ENCODE results near the gene CREBBP.

CREBBP gene

GRCh38 chr16:3785413-3785812 lies 95.1 kb downstream of the CREBBP start:
- Histone ChIP-seq H3K4me1 (ENCODE audit: control insufficient read depth in 1 of 2, insufficient read depth in 2 of 2, low read length in 2 of 2) (no peaks in the 10 kb centered on the region), H2BK5ac (ENCODE audit: low read depth, low read length, poor library complexity) (no peak overlapping the region), H3K27ac (ENCODE audit: low read depth, low read length) (no peak overlapping the region), H2BK120ac (ENCODE audit: insufficient read depth, low read length, poor library complexity) (no peak overlapping the region), H2AK5ac (ENCODE audit: low read length) (no peak overlapping the region), H3K9ac (ENCODE audit: low read length) (no peak overlapping the region), H3K4me3 (ENCODE audit: low read depth, low read length) (no peak overlapping the region), H4K91ac (ENCODE audit: low read depth, low read length) (no peak overlapping the region), H3K9me3 (ENCODE audit: insufficient read depth, low read depth, low read length) (no peaks in the 10 kb centered on the region), H2AFZ (ENCODE audit: insufficient read depth, low read length, poor library complexity) (no peak overlapping the region), H4K8ac (ENCODE audit: low read depth, low read length) (no peak overlapping the region), H3K14ac (ENCODE audit: low read length) (no peak overlapping the region), H3K79me1 (ENCODE audit: low read length) (no peaks in the 10 kb centered on the region), H3K79me2 (ENCODE audit: control insufficient read depth, insufficient read depth, low read length, poor library complexity) (no peaks in the 10 kb centered on the region), H3K4ac (ENCODE audit: low read depth, low read length) (no peak overlapping the region), H3K18ac (ENCODE audit: low read length) (no peak overlapping the region), H3K36me3 (ENCODE audit: control insufficient read depth in 1 of 2, insufficient read depth in 2 of 2, low read length in 2 of 2) (peaks cover 21 to 41% of the 10 kb centered on the region in 2 experiments), H3K27me3 (ENCODE audit: insufficient read depth, low read length) (no peaks in the 10 kb centered on the region), H3K4me2 (ENCODE audit: low read length) (no peak overlapping the region), H4K12ac (ENCODE audit: low read depth, low read length) (no peak overlapping the region), H2BK12ac (ENCODE audit: low read length) (no peak overlapping the region), H3K23ac (ENCODE audit: low read length) (no peak overlapping the region)
- DNase-seq: no peak
- WGBS (ENCODE audit: extremely low coverage, insufficient coverage, insufficient read length): no CpG with 5 or more reads among the region's 12 CpGs

- DNase-seq: no peak
- no CpG with 5 or more reads among the region's 3 CpGs for WGBS (ENCODE audit: extremely low coverage, insufficient coverage, insufficient read length)
- Histone ChIP-seq H2AK5ac (ENCODE audit: low read length) (no peak overlapping the region), H4K12ac (ENCODE audit: low read depth, low read length) (no peak overlapping the region), H2BK120ac (ENCODE audit: insufficient read depth, low read length, poor library complexity) (no peak overlapping the region), H3K9me3 (ENCODE audit: insufficient read depth, low read depth, low read length) (no peaks in the 10 kb centered on the region), H4K91ac (ENCODE audit: low read depth, low read length) (no peak overlapping the region), H3K36me3 (ENCODE audit: control insufficient read depth in 1 of 2, insufficient read depth in 2 of 2, low read length in 2 of 2) (peaks cover 28 to 42% of the 10 kb centered on the region in 2 experiments), H3K27ac (ENCODE audit: low read depth, low read length) (no peak overlapping the region), H4K8ac (ENCODE audit: low read depth, low read length) (no peak overlapping the region), H3K9ac (ENCODE audit: low read length) (no peak overlapping the region), H3K4ac (ENCODE audit: low read depth, low read length) (no peak overlapping the region), H3K4me3 (ENCODE audit: low read depth, low read length) (no peak overlapping the region), H2BK5ac (ENCODE audit: low read depth, low read length, poor library complexity) (no peak overlapping the region), H3K79me2 (ENCODE audit: control insufficient read depth, insufficient read depth, low read length, poor library complexity) (no peaks in the 10 kb centered on the region), H3K18ac (ENCODE audit: low read length) (peak overlapping the region; percentile 57), H2AFZ (ENCODE audit: insufficient read depth, low read length, poor library complexity) (no peak overlapping the region), H3K14ac (ENCODE audit: low read length) (no peak overlapping the region), H3K27me3 (ENCODE audit: insufficient read depth, low read length) (no peaks in the 10 kb centered on the region), H3K4me1 (ENCODE audit: control insufficient read depth in 1 of 2, insufficient read depth in 2 of 2, low read length in 2 of 2) (no peaks in the 10 kb centered on the region), H2BK12ac (ENCODE audit: low read length) (no peak overlapping the region), H3K23ac (ENCODE audit: low read length) (no peak overlapping the region), H3K4me2 (ENCODE audit: low read length) (no peak overlapping the region), H3K79me1 (ENCODE audit: low read length) (no peaks in the 10 kb centered on the region)
Observed at GRCh38 chr16:3783516-3783915, 97.0 kb downstream of the CREBBP start.

- no peaks in the 10 kb centered on the region for H3K79me2 ChIP-seq (ENCODE audit: control insufficient read depth, insufficient read depth, low read length, poor library complexity)
- H3K4ac ChIP-seq (ENCODE audit: low read depth, low read length): no peak overlapping the region
- no peak overlapping the region for H4K12ac ChIP-seq (ENCODE audit: low read depth, low read length)
- no peak overlapping the region for H3K4me2 ChIP-seq (ENCODE audit: low read length)
- H3K23ac ChIP-seq (ENCODE audit: low read length): no peak overlapping the region
- no peaks in the 10 kb centered on the region for H3K4me1 ChIP-seq (ENCODE audit: control insufficient read depth in 1 of 2, insufficient read depth in 2 of 2, low read length in 2 of 2)
- no peaks in the 10 kb centered on the region for H3K79me1 ChIP-seq (ENCODE audit: low read length)
- H2BK120ac ChIP-seq (ENCODE audit: insufficient read depth, low read length, poor library complexity): no peak overlapping the region
- no peak for DNase-seq
- H2AFZ ChIP-seq (ENCODE audit: insufficient read depth, low read length, poor library complexity): no peak overlapping the region
- H2BK5ac ChIP-seq (ENCODE audit: low read depth, low read length, poor library complexity): no peak overlapping the region
- H3K9me3 ChIP-seq (ENCODE audit: insufficient read depth, low read depth, low read length): no peaks in the 10 kb centered on the region
- no peak overlapping the region for H2AK5ac ChIP-seq (ENCODE audit: low read length)
- no peak overlapping the region for H4K91ac ChIP-seq (ENCODE audit: low read depth, low read length)
- H3K14ac ChIP-seq (ENCODE audit: low read length): no peak overlapping the region
- peaks cover 30 to 44% of the 10 kb centered on the region in 2 experiments for H3K36me3 ChIP-seq (ENCODE audit: control insufficient read depth in 1 of 2, insufficient read depth in 2 of 2, low read length in 2 of 2)
- H3K27me3 ChIP-seq (ENCODE audit: insufficient read depth, low read length): no peaks in the 10 kb centered on the region
- no peak overlapping the region for H3K27ac ChIP-seq (ENCODE audit: low read depth, low read length)
- no CpG with 5 or more reads among the region's 7 CpGs for WGBS (ENCODE audit: extremely low coverage, insufficient coverage, insufficient read length)
- no peak overlapping the region for H2BK12ac ChIP-seq (ENCODE audit: low read length)
- no peak overlapping the region for H3K4me3 ChIP-seq (ENCODE audit: low read depth, low read length)
- H4K8ac ChIP-seq (ENCODE audit: low read depth, low read length): no peak overlapping the region
- no peak overlapping the region for H3K18ac ChIP-seq (ENCODE audit: low read length)
- no peak overlapping the region for H3K9ac ChIP-seq (ENCODE audit: low read length)
Observed at GRCh38 chr16:3782566-3782965, 97.9 kb downstream of the CREBBP start.

- Histone ChIP-seq H4K8ac (ENCODE audit: low read depth, low read length) (no peak overlapping the region), H3K14ac (ENCODE audit: low read length) (no peak overlapping the region), H3K4me3 (ENCODE audit: low read depth, low read length) (no peak overlapping the region), H3K27ac (ENCODE audit: low read depth, low read length) (no peak overlapping the region), H4K12ac (ENCODE audit: low read depth, low read length) (no peak overlapping the region), H2AK5ac (ENCODE audit: low read length) (no peak overlapping the region), H4K91ac (ENCODE audit: low read depth, low read length) (no peak overlapping the region), H3K79me2 (ENCODE audit: control insufficient read depth, insufficient read depth, low read length, poor library complexity) (no peaks in the 10 kb centered on the region), H2BK5ac (ENCODE audit: low read depth, low read length, poor library complexity) (no peak overlapping the region), H2AFZ (ENCODE audit: insufficient read depth, low read length, poor library complexity) (no peak overlapping the region), H3K9ac (ENCODE audit: low read length) (no peak overlapping the region), H3K4me1 (ENCODE audit: control insufficient read depth in 1 of 2, insufficient read depth in 2 of 2, low read length in 2 of 2) (no peaks in the 10 kb centered on the region), H3K27me3 (ENCODE audit: insufficient read depth, low read length) (no peaks in the 10 kb centered on the region), H3K4me2 (ENCODE audit: low read length) (no peak overlapping the region), H3K4ac (ENCODE audit: low read depth, low read length) (no peak overlapping the region), H3K23ac (ENCODE audit: low read length) (no peak overlapping the region), H3K9me3 (ENCODE audit: insufficient read depth, low read depth, low read length) (no peaks in the 10 kb centered on the region), H3K36me3 (ENCODE audit: control insufficient read depth in 1 of 2, insufficient read depth in 2 of 2, low read length in 2 of 2) (peaks cover 28 to 41% of the 10 kb centered on the region in 2 experiments), H2BK120ac (ENCODE audit: insufficient read depth, low read length, poor library complexity) (no peak overlapping the region), H3K18ac (ENCODE audit: low read length) (no peak overlapping the region), H2BK12ac (ENCODE audit: low read length) (no peak overlapping the region), H3K79me1 (ENCODE audit: low read length) (no peaks in the 10 kb centered on the region)
- no CpG with 5 or more reads among the region's 4 CpGs for WGBS (ENCODE audit: extremely low coverage, insufficient coverage, insufficient read length)
- DNase-seq: no peak
Observed at GRCh38 chr16:3781421-3781820, 99.1 kb downstream of the CREBBP start.
